Ishikawa (cell line): ENCODE measurements around the gene KRT80.
A peak's percentile ranks its signal among the peaks of the same experiment; 100 is the strongest.

Source experiments
- CEBPB ChIP-seq: IDR thresholded peaks from 2 replicates; pipeline ENCODE4 v1.6.1; 2012
- CREB1 ChIP-seq: IDR thresholded peaks from 2 replicates; pipeline ENCODE4 v1.6.1; 2012; ENCODE audit warnings: low read depth
- EGR1 ChIP-seq: IDR thresholded peaks from 2 replicates; pipeline ENCODE4 v1.6.1; 2012
- EP300 ChIP-seq: IDR thresholded peaks from 2 replicates; pipeline ENCODE4 v1.6.1; 2012; ENCODE audit warnings: borderline replicate concordance
- FOXM1 ChIP-seq: IDR thresholded peaks from 2 replicates; pipeline ENCODE4 v1.6.1; 2012; ENCODE audit warnings: low read depth, borderline replicate concordance
- NFIC ChIP-seq: IDR thresholded peaks from 2 replicates; pipeline ENCODE4 v1.6.1; 2012
- RAD21 ChIP-seq: IDR thresholded peaks from 2 replicates; pipeline ENCODE4 v1.6.1; 2012; ENCODE audit warnings: low read depth
- TAF1 ChIP-seq: IDR thresholded peaks from 2 replicates; pipeline ENCODE4 v1.6.1; 2012; ENCODE audit warnings: low read depth, mild to moderate bottlenecking
- TCF12 ChIP-seq: IDR thresholded peaks from 2 replicates; pipeline ENCODE4 v1.6.1; 2012; ENCODE audit warnings: low read depth
- TEAD4 ChIP-seq: IDR thresholded peaks from 2 replicates; pipeline ENCODE4 v1.6.1; 2012
- YY1 ChIP-seq: IDR thresholded peaks from 2 replicates; pipeline ENCODE4 v1.6.1; 2012; ENCODE audit warnings: low read depth
- ZBTB7A ChIP-seq: IDR thresholded peaks from 2 replicates; pipeline ENCODE4 v1.6.1; 2012; ENCODE audit warnings: low read depth
- TF ChIP-seq, protein P1 (sequence below): IDR thresholded peaks from 2 replicates; pipeline ENCODE4 v1.6.1; 2012
- TF ChIP-seq, protein P2 (sequence below): IDR thresholded peaks from 2 replicates; pipeline ENCODE4 v1.6.1; 2012; ENCODE audit warnings: low read depth, mild to moderate bottlenecking
- TF ChIP-seq, protein P3 (sequence below): IDR thresholded peaks from 2 replicates; pipeline ENCODE4 v1.6.1; 2012

KRT80 gene

GRCh38 chr12:52238207-52238840 is 46.5 kb upstream of the KRT80 start:
- TF ChIP-seq, protein P1, sequence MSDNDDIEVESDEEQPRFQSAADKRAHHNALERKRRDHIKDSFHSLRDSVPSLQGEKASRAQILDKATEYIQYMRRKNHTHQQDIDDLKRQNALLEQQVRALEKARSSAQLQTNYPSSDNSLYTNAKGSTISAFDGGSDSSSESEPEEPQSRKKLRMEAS = 0 out of 2 replicates have a peak, but pooled peaks have one; percentile 20
- TF ChIP-seq, protein P2, sequence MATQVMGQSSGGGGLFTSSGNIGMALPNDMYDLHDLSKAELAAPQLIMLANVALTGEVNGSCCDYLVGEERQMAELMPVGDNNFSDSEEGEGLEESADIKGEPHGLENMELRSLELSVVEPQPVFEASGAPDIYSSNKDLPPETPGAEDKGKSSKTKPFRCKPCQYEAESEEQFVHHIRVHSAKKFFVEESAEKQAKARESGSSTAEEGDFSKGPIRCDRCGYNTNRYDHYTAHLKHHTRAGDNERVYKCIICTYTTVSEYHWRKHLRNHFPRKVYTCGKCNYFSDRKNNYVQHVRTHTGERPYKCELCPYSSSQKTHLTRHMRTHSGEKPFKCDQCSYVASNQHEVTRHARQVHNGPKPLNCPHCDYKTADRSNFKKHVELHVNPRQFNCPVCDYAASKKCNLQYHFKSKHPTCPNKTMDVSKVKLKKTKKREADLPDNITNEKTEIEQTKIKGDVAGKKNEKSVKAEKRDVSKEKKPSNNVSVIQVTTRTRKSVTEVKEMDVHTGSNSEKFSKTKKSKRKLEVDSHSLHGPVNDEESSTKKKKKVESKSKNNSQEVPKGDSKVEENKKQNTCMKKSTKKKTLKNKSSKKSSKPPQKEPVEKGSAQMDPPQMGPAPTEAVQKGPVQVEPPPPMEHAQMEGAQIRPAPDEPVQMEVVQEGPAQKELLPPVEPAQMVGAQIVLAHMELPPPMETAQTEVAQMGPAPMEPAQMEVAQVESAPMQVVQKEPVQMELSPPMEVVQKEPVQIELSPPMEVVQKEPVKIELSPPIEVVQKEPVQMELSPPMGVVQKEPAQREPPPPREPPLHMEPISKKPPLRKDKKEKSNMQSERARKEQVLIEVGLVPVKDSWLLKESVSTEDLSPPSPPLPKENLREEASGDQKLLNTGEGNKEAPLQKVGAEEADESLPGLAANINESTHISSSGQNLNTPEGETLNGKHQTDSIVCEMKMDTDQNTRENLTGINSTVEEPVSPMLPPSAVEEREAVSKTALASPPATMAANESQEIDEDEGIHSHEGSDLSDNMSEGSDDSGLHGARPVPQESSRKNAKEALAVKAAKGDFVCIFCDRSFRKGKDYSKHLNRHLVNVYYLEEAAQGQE = no peak

DNA sequence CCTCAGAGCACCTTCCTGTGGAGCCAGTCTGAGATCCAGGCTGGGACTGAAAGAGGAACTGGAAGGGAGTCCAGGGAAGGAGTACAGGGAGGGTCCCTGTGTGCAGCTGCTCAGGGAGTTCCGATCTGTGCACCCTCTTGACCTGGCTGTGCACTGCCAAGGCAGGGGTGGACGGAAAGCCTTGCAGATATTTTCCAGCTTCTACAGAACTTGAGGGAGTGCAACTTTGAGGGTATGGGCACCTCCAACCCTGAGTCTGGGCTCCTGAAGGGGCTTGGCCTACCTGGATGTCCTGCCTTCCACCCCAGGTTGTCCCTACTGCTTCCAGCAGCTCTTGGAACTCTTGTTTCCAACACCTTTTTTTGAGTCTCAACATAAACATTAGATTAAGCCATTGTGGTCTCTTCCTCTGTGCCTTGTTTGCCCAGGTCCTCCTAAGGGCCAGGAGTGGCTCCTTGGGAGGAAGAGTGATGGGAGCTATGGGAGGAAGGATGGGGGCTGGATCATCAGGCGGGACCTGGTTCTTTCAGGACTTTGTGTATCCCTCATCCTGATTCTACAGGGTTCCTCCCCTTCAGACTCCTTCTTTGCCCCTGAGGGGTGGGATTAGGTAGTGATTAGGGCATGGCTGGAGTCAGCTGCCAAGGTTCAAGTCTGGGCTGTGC is 44.7 kb upstream of the KRT80 start:
- TF ChIP-seq EGR1 (no peak), RAD21 (no peak), TCF12 (no peak), CREB1 (no peak), ZBTB7A (no peak; the same call in 1 of the 2 replicates), CEBPB (no peak), FOXM1 (no peak), TEAD4 (no peak), YY1 (no peak), TAF1 (no peak)
- TF ChIP-seq, protein P3, sequence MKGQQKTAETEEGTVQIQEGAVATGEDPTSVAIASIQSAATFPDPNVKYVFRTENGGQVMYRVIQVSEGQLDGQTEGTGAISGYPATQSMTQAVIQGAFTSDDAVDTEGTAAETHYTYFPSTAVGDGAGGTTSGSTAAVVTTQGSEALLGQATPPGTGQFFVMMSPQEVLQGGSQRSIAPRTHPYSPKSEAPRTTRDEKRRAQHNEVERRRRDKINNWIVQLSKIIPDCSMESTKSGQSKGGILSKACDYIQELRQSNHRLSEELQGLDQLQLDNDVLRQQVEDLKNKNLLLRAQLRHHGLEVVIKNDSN = no peak

DNA sequence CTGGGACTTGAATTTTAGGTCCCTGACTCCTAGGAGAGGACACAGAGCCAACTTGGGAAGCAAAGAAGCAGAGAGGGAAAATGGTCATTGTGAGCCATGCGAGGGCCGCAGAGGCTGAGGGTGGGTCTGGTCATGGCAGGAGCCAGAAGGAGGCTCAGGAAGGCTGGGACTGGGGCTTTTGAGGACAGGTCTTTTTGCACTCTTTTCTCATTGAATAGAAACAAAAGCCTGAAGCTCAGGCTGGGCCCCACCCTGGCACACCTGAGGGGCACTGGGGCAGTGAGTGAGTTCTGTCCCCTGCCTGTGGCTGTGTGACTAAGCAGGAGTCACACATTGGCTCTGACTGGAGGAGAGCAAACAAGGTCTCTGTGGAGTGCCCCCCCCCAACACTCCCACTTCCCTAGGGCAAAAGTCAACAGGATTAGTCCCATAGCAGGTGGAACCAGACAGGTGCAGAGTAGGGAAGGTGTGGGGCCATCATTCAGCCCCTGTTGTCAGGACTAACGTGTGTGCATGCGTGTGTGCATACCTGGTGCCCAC is 44.1 kb upstream of the KRT80 start:
- TF ChIP-seq EGR1 = no peak
- peak; percentile 49; the same call in 1 of the 2 replicates for TF ChIP-seq FOXM1
- peak; percentile 23; the same call in 1 of the 2 replicates for TF ChIP-seq RAD21
- TF ChIP-seq TCF12 = peak; percentile 85
- 0 out of 2 replicates have a peak, but pooled peaks have one; percentile 41 for TF ChIP-seq ZBTB7A
- TF ChIP-seq, protein P2 = no peak
- peak; percentile 84; the same call in 1 of the 2 replicates for TF ChIP-seq EP300
- no peak for TF ChIP-seq TAF1
- peak; percentile 62; the same call in 1 of the 2 replicates for TF ChIP-seq NFIC

DNA sequence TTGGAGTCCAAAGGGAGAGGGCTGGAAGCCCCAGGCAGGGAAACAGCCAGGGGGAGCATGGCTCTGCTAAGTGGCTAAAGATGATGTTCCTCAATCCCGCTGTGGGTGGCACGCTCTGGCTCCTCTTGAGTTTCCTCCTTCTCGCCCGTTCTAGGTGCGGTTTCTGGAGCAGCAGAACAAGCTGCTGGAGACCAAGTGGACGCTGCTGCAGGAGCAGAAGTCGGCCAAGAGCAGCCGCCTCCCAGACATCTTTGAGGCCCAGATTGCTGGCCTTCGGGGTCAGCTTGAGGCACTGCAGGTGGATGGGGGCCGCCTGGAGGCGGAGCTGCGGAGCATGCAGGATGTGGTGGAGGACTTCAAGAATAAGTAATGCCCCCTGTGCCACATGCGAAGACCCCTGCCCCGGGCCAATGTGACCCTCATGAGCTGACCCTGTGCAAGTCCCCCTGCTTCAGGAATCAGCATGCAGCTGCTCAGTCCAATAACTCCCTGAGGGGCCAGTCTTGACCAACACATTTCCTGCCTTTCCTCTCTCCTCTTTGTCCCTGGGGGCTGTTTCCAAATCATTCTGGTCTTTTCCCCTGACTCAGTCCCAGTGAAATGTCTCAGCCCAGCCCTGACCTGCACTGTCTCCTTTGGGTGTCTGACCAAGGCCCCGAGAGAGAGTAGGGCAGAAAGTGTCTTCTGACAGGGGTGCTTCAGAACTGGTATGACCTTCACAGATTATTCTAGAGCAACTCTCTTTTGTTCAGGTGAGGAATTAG is 43.4 kb upstream of the KRT80 start:
- TF ChIP-seq TAF1 = no peak
- no peak for TF ChIP-seq EP300

DNA sequence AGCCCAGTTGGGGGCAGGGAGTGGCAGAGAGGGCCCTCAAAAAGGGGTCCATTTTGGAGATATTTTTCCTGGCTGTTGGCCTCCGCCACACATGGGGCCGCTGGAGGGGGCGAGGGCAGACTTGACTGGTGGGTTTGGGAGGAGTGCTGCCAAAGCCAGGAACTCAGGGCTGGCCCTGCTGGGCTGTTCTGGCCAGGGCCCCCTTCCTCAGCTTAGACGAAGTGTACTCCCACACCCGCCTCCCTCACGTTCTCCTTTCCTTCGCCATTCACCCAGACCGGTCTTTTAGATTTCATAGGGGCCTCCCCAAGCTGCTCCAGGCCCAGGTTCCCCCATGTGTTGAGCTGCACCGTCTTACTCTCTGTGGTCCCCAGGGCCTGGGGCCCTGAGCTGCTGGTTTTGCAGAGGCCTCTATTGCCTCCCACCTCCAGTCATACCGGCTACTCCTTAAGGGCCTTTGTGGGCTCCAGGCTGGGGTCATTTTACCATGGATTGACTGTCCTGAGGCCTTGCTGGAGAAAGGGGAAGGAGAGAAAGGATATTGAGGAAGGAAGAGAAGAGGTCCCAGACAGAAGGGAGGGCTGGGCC is 42.5 kb upstream of the KRT80 start:
- TF ChIP-seq, protein P1 = no peak
- TF ChIP-seq, protein P2 = no peak
- TF ChIP-seq ZBTB7A (no peak), YY1 (no peak), TEAD4 (no peak), RAD21 (no peak), CEBPB (no peak)
- TF ChIP-seq, protein P3 = no peak
